Neuron (in vitro differentiated cells): Measurements from ENCODE around the gene COMTD1.

Source experiments
- H2AFZ ChIP-seq: one replicate; pipeline ENCODE4 v1.6.1; 2013; ENCODE audit warnings: low read depth, mild to moderate bottlenecking, inconsistent platforms, low read length, moderate library complexity
- H3K27me3 ChIP-seq: one replicate; pipeline ENCODE4 v1.6.1; 2013; ENCODE audit warnings: low read length; ENCODE audit not compliant: insufficient read depth
- H3K36me3 ChIP-seq: one replicate; pipeline ENCODE4 v1.6.1; 2013; ENCODE audit warnings: low read length; ENCODE audit not compliant: insufficient read depth
- H3K4me1 ChIP-seq: one replicate; pipeline ENCODE4 v1.6.1; 2013; ENCODE audit warnings: low read length; ENCODE audit not compliant: insufficient read depth
- H3K4me3 ChIP-seq: 2 replicates; pipeline ENCODE4 v1.5.1; 2013; ENCODE audit warnings: mild to moderate bottlenecking, low read length, moderate library complexity
- H3K9me3 ChIP-seq: one replicate; pipeline ENCODE4 v1.6.1; 2013; ENCODE audit warnings: low read length

The COMTD1 gene

DNA sequence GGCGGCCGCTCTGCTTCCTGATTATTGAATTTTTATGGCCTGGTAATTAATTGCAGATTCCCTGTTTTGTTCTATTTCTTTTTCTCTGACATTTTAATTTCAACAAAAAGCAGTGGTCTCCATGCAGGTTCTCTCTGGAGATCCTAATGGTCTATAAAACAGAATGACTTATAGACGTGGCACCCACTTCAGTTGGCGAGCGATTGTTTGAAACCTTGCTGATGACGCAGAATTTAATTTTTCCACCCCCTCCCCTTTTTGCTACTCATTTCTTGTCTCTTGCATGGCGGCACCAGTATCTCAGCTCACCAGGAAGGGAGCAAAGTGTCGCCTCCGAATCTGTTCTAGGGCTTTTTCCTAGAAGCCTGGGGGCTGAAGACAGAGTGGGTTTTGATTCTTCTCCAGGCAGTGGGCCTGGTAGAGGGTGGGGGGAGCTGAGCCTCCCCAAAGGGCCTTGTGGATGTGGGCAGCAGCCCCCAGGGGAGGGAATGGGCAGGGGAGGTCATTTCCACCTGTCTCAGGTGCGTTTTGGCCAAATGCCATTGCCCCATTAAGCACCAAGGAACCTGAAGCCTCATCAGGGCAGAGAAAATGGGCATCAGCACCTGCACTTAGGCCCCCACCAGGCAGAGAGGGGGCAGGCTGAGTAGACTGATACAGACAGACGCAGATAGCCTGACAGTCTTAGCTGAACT is 3.5 kb upstream of the COMTD1 start:
- no peak overlapping the region for H2AFZ ChIP-seq
- H3K9me3 ChIP-seq = no peaks in the 10 kb centered on the region
- no peaks in the 10 kb centered on the region for H3K27me3 ChIP-seq
- no peaks in the 10 kb centered on the region for H3K4me1 ChIP-seq
- no peak overlapping the region for H3K4me3 ChIP-seq
- H3K36me3 ChIP-seq = no peaks in the 10 kb centered on the region

DNA sequence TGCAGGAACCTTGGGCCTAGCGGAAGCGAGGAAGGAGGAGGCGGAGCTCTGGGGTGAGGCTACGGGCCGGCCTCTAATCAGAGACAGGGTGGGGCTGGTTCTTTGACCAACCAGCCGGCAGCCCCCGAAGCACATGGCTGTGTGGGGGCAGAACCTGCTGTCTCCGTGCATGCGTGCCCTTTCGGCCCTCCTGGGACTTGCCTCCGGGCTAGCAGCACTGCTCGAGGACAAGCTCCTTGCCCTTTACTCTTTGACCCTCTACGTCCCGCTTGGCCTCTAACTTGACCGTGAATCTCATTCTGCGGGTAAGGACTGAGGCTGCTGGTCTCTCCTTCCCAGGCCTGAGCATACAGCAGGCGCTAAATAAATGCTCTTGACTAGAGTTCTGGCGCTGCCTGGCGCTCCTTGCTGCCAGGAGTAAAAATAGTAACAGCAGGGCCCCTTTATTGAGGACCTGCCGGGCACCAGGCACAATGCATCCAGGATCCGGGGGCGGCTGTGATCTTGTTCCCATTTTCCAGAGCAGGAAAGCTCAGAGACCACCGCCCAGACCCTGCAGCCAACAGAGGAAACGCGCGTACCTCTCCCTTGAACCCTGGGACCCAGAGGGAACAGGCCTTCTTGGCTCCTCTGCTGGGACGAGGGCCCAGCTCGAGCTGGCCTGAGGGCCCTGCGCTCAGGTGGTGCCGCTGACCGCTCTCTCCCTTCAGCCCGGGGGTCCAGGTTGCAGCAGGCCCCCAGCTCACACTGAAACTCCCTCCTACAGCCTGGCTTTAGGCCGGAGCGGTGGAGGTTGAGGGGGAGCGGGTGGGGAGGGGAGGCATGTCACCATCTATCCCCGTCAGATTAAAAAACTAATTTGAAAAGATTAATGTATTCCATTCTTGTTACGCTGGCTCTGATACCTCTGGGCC is 2.7 kb upstream of the COMTD1 start:
- Histone ChIP-seq H3K27me3 (no peaks in the 10 kb centered on the region), H3K9me3 (no peaks in the 10 kb centered on the region), H3K4me1 (no peaks in the 10 kb centered on the region), H3K4me3 (no peak overlapping the region), H3K36me3 (no peaks in the 10 kb centered on the region), H2AFZ (no peak overlapping the region)

DNA sequence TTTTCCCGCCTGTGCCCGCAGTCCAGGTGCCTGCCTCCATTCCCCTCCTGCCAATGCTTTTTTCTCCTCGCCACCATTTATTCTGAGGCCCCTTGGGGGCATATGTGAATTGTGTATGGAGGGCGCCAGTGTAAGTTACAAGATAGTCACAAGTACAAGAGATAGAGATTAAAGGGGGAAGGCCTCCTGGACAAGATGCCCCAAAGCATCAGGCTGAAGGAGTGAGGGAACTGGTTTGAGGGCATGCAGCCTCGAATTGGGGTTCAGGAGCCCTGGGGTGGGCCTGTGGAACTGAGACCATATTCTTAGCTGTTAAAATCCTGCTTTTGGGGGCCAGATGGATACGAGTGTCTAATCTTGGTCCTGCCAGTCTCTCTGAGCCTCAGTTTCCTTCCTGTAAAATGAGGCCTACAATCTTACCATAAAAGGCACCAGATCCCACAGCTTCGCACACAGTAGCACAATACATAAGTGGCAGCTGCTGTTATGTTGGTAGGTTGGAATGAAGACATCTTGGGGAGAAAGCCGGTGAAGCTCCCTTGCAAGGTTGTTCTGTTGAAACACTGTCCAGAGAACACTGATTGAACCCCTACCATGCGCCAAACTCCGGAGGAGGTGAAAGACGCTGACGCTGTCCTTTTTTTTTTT is 545 bp upstream of the COMTD1 start:
- Histone ChIP-seq H3K27me3 (no peaks in the 10 kb centered on the region), H2AFZ (peak overlapping the region; percentile 30), H3K36me3 (peaks cover 17% of the 10 kb centered on the region), H3K4me3 (no peak overlapping the region), H3K9me3 (no peaks in the 10 kb centered on the region), H3K4me1 (no peaks in the 10 kb centered on the region)

DNA sequence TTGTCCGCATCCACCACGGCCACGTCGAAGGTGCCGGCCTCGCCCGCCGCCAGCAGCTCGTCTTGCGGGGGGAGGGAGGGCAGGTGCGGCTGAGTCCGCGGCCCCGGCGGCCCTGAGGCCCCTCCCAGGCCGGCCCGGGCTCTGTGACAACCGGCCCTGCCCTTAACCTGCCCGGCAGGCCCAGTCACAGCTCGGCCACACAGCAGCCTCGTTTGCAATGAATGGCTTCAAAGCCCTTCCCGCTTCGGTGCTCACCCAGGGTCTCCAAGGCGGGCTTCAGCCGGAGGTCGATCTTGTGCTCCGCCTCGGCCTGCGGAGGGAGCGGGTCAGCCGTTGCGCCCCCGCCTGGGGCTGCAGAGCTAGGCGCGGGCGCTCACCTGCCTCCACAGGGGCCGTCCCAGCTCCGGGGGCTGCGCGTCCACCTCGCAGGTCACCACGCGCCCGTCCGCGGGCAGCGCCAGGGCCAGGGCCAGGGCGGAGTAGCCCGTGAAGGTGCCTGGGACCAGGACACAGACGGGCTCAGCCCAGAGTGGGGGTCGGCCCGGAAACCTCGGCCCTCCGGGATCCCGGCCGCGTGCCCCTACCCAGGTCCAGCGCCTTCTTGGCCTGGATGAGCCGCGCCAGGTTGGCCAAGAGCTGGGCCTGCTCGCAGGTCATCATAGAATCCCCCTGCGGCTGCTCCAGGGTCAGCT is 928 bp downstream of the COMTD1 start:
- H3K4me3 ChIP-seq = peak overlapping the region; percentile 65
- no peaks in the 10 kb centered on the region for H3K27me3 ChIP-seq
- H2AFZ ChIP-seq = peak overlapping the region; percentile 96
- H3K9me3 ChIP-seq = no peaks in the 10 kb centered on the region
- no peaks in the 10 kb centered on the region for H3K4me1 ChIP-seq
- H3K36me3 ChIP-seq = peaks cover 30% of the 10 kb centered on the region

DNA sequence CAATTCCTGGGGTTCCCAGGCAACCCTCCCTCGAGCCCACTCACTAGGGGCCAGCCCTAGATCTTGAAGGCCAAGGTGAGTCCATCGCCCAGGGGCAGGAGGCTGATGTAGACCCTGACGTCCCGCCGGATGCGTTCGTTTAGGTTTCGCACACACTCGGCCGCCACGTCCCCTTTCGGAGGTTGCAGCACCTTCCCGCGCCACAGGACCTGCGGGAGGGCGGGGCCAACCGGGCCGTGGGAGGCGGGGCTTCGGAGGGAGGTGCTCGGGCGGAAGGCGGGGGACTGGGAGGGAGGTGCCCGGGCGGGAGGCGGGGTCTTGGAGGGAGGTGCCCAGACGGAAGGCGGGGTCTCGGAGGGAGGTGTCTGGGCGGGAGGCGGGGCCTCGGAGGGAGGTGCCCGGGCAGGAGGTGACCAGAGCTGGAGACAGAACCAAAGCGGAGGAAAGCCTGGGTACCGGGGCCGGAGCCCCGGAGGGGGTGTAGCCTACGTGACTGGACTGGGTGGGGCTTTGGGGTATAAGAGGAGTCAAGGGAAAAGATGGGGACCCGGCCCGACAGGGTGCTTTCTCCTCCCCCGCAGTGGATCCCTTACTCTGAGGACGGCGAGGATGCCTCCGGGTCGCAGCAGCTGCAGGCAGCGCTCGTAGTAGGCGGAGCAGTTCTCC is 1.6 kb downstream of the COMTD1 start:
- Histone ChIP-seq H3K36me3 (peaks cover 37% of the 10 kb centered on the region), H3K9me3 (no peaks in the 10 kb centered on the region), H3K4me3 (no peak overlapping the region), H2AFZ (no peak overlapping the region), H3K27me3 (no peaks in the 10 kb centered on the region), H3K4me1 (no peaks in the 10 kb centered on the region)

DNA sequence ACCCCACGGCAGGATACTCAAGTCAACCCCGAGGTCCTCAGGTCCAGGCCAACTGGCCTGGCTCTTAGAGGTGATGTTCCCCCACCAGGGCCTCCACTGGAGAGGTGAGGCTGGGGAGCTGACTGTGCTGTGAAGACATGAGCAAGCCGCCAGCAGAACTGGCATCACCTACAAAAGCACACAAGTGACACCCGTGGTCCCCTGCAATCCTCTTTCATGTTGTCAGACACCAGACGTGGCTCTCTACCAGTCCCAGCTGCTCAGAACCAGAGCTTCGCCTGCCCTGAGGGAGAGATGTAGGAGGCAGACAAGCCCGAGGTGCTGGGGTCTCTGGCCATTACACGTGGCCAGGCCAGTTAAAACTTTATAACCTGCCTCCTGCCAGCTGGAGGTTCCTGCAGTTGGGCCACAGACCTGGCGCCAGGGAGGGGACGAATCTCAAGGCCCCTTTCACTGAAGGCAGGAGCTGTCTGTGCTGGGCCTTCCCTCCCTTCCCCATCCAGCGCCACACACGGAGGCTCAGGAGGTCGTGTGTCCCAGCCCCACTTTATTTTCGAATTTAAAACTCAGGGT is 2.2 kb downstream of the COMTD1 start:
- Histone ChIP-seq H3K4me1 (no peaks in the 10 kb centered on the region), H3K36me3 (peaks cover 43% of the 10 kb centered on the region), H3K4me3 (no peak overlapping the region), H3K9me3 (no peaks in the 10 kb centered on the region), H2AFZ (no peak overlapping the region), H3K27me3 (no peaks in the 10 kb centered on the region)

DNA sequence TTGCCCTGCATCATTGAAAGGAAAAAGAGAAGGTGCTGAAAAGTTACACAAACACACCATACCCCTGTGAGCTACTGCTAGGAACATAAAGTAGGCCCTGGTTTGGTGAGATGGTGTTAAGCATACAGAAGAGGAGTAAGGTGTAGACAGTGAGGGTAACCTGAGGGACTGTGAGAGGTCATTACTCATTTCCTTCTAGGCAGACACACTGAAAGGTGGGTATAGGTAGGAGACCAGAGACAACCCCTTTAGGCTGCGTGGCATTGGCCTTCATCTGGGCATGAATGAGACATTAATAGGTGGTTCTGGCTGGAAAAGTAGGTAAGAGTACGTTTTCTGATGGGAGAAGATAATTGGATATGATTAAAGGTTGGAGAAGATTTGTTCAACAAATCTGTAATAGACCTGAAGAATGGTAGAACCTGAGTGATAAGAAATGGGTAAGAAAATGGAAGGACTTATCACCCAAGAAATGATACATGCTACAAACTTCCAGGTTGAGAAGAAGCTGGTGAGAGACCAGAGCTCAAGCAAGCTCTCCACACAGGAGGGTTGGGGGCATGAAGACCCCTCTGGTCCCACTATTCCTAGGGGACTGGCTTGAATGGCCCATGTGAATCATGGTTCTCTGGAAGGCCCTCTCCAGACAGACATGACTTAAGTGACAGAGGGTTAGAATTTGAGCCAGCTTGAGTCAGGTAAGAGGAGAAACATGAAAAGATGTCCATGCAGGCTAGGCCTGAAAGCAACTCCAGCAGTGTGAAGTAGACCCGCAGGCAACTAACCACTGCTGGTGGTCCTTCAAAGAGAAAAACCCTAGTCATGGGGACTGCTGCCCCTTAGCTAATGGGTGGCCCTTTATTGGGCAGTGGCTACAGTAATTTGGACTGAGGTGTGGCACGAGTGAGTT is 3.8 kb downstream of the COMTD1 start:
- Histone ChIP-seq H3K4me3 (no peak overlapping the region), H3K9me3 (no peaks in the 10 kb centered on the region), H2AFZ (no peak overlapping the region), H3K4me1 (peaks cover 3% of the 10 kb centered on the region), H3K36me3 (peaks cover 52% of the 10 kb centered on the region), H3K27me3 (no peaks in the 10 kb centered on the region)

DNA sequence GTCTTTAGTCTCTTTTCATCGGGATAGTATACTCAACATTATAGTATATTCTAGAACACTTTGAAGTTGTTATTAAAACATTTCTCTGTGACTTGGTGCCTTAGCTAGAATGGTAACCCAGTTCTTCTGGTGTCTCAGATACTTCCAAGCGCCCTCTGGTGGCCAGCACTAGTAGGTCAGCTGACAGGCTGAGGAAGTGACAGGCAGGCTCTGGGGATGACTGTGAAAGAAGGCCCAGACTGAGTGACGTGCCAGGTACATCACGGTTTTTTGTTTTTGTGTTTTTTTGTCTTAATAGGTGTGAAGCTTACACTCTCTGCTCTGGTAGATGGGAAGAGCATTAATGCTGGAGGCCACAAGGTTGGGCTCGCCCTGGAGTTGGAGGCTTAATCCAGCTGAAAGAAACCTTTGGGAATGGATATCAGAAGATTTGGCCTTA is 5.1 kb downstream of the COMTD1 start:
- no peaks in the 10 kb centered on the region for H3K27me3 ChIP-seq
- no peak overlapping the region for H2AFZ ChIP-seq
- no peak overlapping the region for H3K4me3 ChIP-seq
- H3K36me3 ChIP-seq = peaks cover 63% of the 10 kb centered on the region
- peaks cover 16% of the 10 kb centered on the region for H3K4me1 ChIP-seq
- no peaks in the 10 kb centered on the region for H3K9me3 ChIP-seq

DNA sequence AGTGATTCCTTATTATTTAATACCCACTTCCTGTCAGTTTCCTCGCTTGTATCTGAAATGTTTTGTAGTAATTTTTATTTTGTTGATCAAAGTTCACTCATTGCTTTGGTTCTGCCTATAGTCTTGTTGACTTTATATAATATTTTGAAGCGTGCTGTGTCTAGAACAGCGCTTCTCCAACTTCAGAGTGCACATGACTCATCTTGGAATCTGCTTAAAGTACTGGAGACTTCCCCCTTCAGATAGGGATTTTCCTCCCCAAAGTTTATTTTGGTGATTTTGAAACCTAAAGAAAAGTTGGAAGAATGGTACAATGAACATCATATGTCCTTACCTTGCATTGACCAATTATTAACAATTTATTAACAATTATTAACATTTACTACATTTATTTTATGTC is 5.8 kb downstream of the COMTD1 start:
- Histone ChIP-seq H3K27me3 (no peaks in the 10 kb centered on the region), H3K4me3 (no peak overlapping the region), H2AFZ (no peak overlapping the region), H3K9me3 (no peaks in the 10 kb centered on the region), H3K4me1 (peaks cover 23% of the 10 kb centered on the region), H3K36me3 (peaks cover 69% of the 10 kb centered on the region)

DNA sequence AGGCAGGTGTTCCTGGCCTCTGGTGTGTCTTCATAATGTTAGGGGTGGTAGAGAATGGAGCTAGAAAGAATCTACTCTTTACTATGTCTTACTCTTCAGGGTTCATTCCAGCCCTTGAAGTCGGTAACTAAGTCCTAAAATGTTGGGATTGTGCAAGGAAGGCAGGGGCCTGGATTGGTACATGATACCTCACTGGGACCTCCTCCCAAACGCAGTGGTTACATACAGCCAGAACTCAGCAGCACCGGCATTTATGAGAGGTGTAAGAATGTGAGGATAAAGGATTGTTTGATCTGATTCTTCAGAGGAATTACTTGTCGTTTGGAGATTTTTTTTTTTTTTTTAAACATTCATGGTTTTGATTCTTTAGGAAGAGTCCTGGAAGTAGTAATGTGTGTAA is 6.9 kb downstream of the COMTD1 start:
- Histone ChIP-seq H3K36me3 (peaks cover 80% of the 10 kb centered on the region), H2AFZ (no peak overlapping the region), H3K9me3 (no peaks in the 10 kb centered on the region), H3K27me3 (no peaks in the 10 kb centered on the region), H3K4me3 (no peak overlapping the region), H3K4me1 (peaks cover 34% of the 10 kb centered on the region)

DNA sequence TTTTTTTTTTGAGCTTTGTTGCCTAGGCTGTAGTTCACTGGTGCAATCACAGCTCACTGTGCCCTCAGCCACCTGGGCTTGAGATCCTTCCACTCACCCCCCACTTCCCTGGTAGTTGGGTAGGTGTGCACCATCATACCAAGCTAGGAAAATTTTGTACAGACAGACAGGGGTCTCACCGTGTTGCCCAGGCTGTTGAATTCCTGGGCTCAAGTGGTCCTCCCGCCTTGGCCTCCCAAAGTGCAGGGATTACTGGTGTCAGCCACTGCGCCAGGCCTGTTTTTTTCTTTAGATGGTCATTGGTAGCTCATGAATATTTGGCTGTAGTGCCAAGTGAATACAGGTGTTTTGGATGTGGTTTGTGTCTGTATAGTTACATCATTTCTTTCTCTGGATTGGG is 7.5 kb downstream of the COMTD1 start:
- Histone ChIP-seq H3K9me3 (no peaks in the 10 kb centered on the region), H3K27me3 (no peaks in the 10 kb centered on the region), H2AFZ (no peak overlapping the region), H3K4me3 (no peak overlapping the region), H3K36me3 (peaks cover 85% of the 10 kb centered on the region), H3K4me1 (peaks cover 36% of the 10 kb centered on the region)
